WTC11 (cell line): Measurements from ENCODE around the gene POLD4. TPM values are rescaled to one million over a fixed set of nuclear protein-coding genes. Genes with fewer than 3 reads are reported as not detected.

Experiments used
- ATAC-seq: fragments of 200-7000 bp; cut with Tn5 transposase; 2 replicates; pipeline ENCODE4 v1.10.0; 2021; ENCODE audit warnings: mild to moderate bottlenecking, moderate library complexity
- CTCF ChIA-PET: fragments of 300-600 bp; sonication (Branson Sonifier 250); formaldehyde crosslinking; loops from one replicate; lab custom pipeline; 2021; ENCODE audit warnings: antibody characterized with exemption; lab: Charles Lee
- POLR2A ChIA-PET: fragments of 350-600 bp; sonication (Branson Sonifier 250); formaldehyde crosslinking; loops from one replicate; lab custom pipeline; 2021; ENCODE audit warnings: antibody characterized with exemption; lab: Charles Lee
- DNase-seq: peaks from one replicate; pipeline ENCODE4 v3.0.0; 2021; ENCODE audit warnings: low spot score
- H3K27ac Mint-ChIP-seq: 2 replicates; pipeline ENCODE4 v1.8.0; 2021; ENCODE audit warnings: mixed read lengths
- H3K27me3 Mint-ChIP-seq: 2 replicates; pipeline ENCODE4 v1.8.0; 2021; ENCODE audit warnings: low read depth, mild to moderate bottlenecking, moderate library complexity, mixed read lengths
- H3K36me3 Mint-ChIP-seq: 2 replicates; pipeline ENCODE4 v1.8.0; 2021; ENCODE audit warnings: mixed read lengths
- H3K4me1 Mint-ChIP-seq: 2 replicates; pipeline ENCODE4 v1.8.0; 2022; ENCODE audit warnings: mixed read lengths
- H3K4me3 Mint-ChIP-seq: 2 replicates; pipeline ENCODE4 v1.8.0; 2021; ENCODE audit warnings: mild to moderate bottlenecking, moderate library complexity, mixed read lengths
- H3K9me3 Mint-ChIP-seq: 2 replicates; pipeline ENCODE4 v1.8.0; 2021; ENCODE audit warnings: mixed read lengths
- ETV6 ChIP-seq: sonication (generic); formaldehyde crosslinking; IDR thresholded peaks from 2 replicates; pipeline ENCODE4 v1.8.1; 2022; ENCODE audit warnings: mild to moderate bottlenecking, missing genetic modification reagents
- FOXJ3 ChIP-seq: sonication (generic); formaldehyde crosslinking; IDR thresholded peaks from 2 replicates; pipeline ENCODE4 v1.9.0; 2021; ENCODE audit warnings: missing genetic modification reagents, mild to moderate bottlenecking, borderline replicate concordance
- FOXK1 ChIP-seq: sonication (generic); formaldehyde crosslinking; IDR thresholded peaks from 2 replicates; pipeline ENCODE4 v1.8.0; 2022; ENCODE audit warnings: mild to moderate bottlenecking, moderate library complexity, missing genetic modification reagents
- FOXP1 ChIP-seq: sonication (generic); formaldehyde crosslinking; IDR thresholded peaks from 2 replicates; pipeline ENCODE4 v1.8.0; 2022; ENCODE audit warnings: missing genetic modification reagents, mild to moderate bottlenecking, moderate library complexity, borderline replicate concordance
- NFATC4 ChIP-seq: fragments of 250-450 bp; sonication (Bioruptor Pico); IDR thresholded peaks from 2 replicates; pipeline ENCODE4 v1.9.0; 2021; ENCODE audit warnings: mild to moderate bottlenecking
- RELA ChIP-seq: sonication (generic); formaldehyde crosslinking; IDR thresholded peaks from 2 replicates; pipeline ENCODE4 v1.8.1; 2022; ENCODE audit warnings: missing genetic modification reagents, mild to moderate bottlenecking, borderline replicate concordance
- TEAD1 ChIP-seq: sonication (generic); formaldehyde crosslinking; IDR thresholded peaks from 2 replicates; pipeline ENCODE4 v1.8.0; 2022; ENCODE audit warnings: mild to moderate bottlenecking, missing genetic modification reagents
- TEAD4 ChIP-seq: sonication (generic); formaldehyde crosslinking; IDR thresholded peaks from 2 replicates; pipeline ENCODE4 v1.8.0; 2022; ENCODE audit warnings: mild to moderate bottlenecking, missing genetic modification reagents
- ZNF232 ChIP-seq: sonication (generic); formaldehyde crosslinking; IDR thresholded peaks from 2 replicates; pipeline ENCODE4 v1.8.0; 2022; ENCODE audit warnings: mild to moderate bottlenecking, missing genetic modification reagents
- ZNF317 ChIP-seq: sonication (generic); formaldehyde crosslinking; IDR thresholded peaks from 2 replicates; pipeline ENCODE4 v1.8.1; 2023; ENCODE audit warnings: low read depth, mild to moderate bottlenecking, moderate library complexity, missing genetic modification reagents, borderline replicate concordance
- ZNF423 ChIP-seq: fragments of 250-450 bp; sonication (Bioruptor Pico); IDR thresholded peaks from 2 replicates; pipeline ENCODE4 v2.1.2; 2022; ENCODE audit warnings: mild to moderate bottlenecking, moderate library complexity
- total RNA-seq: library from RNA; stranded (reverse); gene quantifications from 3 replicates; pipeline ENCODE4 v1.2.3, GENCODE V29; 2021
- TF ChIP-seq, protein P1 (sequence below): fragments of 250-450 bp; sonication (Bioruptor Pico); IDR thresholded peaks from 2 replicates; pipeline ENCODE4 v1.9.0; 2021; ENCODE audit warnings: mild to moderate bottlenecking, borderline replicate concordance
- TF ChIP-seq, protein P2 (sequence below): fragments of 250-450 bp; sonication (Bioruptor Pico); conservative IDR thresholded peaks from 2 replicates; pipeline ENCODE4 v1.9.0; 2021; ENCODE audit warnings: mild to moderate bottlenecking
- TF ChIP-seq, protein P3 (sequence below): fragments of 250-450 bp; sonication (Bioruptor Pico); IDR thresholded peaks from 2 replicates; pipeline ENCODE4 v1.8.0; 2021; ENCODE audit warnings: mild to moderate bottlenecking
- TF ChIP-seq, protein P4 (sequence below): fragments of 200-600 bp; IDR thresholded peaks from 2 replicates; pipeline ENCODE4 v1.8.0; 2022; ENCODE audit warnings: antibody characterized with exemption
- TF ChIP-seq, protein P5 (sequence below): fragments of 250-450 bp; sonication (Bioruptor Pico); IDR thresholded peaks from 2 replicates; pipeline ENCODE4 v1.9.0; 2021; ENCODE audit warnings: mild to moderate bottlenecking
- TF ChIP-seq, protein P6 (sequence below): sonication (generic); formaldehyde crosslinking; IDR thresholded peaks from 2 replicates; pipeline ENCODE4 v1.8.0; 2022; ENCODE audit warnings: mild to moderate bottlenecking, missing genetic modification reagents

The POLD4 gene
- total RNA-seq, 1 experiment from 2014 or later: 30.3 TPM

DNA sequence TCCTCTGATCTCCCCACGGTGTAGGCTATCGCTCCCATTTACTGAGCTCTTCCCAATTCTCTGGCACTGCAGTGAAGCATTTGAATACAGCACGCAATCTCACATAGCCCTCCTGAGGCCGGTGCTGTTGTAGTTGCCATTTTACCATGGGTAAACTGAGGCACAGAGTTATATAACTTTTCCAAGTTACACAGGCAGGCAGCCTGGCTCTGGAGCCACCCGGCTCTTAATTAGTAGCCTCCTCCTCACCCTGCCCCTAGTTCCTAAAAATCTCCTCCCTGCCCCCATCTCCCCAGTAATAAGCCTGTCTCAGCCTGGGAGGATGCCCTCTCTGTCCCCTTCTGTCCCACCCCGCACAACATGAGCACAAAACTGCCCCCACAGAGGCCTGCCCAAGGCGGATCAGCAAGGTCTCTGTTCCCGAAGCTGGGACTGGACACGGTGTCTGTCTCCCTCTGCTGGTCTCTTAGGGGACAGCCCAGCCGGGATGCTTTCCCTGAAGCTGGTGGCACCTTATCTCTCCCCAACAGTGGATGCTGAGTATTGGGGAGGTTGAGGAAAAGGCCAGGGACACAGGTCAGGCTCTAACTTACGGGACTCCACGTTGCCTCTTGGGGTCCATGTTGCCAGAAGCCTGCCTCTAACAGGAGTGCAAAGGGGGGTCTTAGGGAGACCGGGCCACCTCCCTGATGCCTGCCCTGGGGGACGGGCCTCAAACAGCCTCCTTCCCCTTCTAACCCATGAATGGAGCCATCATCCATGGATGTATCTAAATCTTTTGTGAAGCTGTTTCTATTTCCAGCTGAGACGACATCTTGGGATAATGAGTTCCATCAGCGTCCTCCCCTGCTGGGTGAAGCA, 29.2 kb upstream of the POLD4 start (continued):
- TF ChIP-seq, protein P1, sequence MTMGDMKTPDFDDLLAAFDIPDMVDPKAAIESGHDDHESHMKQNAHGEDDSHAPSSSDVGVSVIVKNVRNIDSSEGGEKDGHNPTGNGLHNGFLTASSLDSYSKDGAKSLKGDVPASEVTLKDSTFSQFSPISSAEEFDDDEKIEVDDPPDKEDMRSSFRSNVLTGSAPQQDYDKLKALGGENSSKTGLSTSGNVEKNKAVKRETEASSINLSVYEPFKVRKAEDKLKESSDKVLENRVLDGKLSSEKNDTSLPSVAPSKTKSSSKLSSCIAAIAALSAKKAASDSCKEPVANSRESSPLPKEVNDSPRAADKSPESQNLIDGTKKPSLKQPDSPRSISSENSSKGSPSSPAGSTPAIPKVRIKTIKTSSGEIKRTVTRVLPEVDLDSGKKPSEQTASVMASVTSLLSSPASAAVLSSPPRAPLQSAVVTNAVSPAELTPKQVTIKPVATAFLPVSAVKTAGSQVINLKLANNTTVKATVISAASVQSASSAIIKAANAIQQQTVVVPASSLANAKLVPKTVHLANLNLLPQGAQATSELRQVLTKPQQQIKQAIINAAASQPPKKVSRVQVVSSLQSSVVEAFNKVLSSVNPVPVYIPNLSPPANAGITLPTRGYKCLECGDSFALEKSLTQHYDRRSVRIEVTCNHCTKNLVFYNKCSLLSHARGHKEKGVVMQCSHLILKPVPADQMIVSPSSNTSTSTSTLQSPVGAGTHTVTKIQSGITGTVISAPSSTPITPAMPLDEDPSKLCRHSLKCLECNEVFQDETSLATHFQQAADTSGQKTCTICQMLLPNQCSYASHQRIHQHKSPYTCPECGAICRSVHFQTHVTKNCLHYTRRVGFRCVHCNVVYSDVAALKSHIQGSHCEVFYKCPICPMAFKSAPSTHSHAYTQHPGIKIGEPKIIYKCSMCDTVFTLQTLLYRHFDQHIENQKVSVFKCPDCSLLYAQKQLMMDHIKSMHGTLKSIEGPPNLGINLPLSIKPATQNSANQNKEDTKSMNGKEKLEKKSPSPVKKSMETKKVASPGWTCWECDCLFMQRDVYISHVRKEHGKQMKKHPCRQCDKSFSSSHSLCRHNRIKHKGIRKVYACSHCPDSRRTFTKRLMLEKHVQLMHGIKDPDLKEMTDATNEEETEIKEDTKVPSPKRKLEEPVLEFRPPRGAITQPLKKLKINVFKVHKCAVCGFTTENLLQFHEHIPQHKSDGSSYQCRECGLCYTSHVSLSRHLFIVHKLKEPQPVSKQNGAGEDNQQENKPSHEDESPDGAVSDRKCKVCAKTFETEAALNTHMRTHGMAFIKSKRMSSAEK (CRISPR knock-in tag): no peak
- no peak for TF ChIP-seq ZNF317 (CRISPR knock-in tag)
- no peak for TF ChIP-seq ZNF232 (CRISPR knock-in tag)
- TF ChIP-seq NFATC4 (CRISPR knock-in tag): no peak
- TF ChIP-seq, protein P2, sequence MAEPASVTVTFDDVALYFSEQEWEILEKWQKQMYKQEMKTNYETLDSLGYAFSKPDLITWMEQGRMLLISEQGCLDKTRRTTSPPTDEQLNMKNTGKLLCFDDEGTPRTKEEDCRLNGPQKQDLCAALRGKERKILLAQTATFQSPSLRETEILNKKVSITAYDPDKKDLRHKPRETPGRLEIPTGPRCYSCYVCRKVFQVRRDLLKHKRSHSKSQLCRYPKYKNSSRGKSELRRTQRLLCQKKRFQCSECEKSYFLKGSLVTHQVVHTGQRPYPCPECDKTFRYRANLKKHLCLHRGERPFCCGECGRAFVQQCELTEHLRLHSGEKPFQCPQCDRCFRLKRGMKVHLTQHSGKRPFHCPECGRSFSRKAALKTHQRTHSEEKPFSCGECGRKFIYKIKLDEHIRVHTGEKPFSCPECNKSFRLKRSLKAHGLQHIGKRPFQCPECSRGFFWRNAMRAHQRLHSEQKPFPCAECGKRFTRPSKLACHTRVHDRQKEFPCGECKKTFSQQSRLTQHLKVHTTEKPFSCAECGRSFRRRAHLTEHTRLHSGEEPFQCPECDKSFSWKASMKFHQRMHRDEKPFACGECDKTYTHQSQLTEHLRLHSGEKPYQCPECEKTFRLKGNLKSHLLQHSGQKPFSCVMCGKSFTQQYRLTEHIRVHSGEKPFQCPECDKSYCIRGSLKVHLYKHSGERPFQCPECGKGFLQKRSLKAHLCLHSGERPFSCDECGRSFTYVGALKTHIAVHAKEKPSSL (CRISPR knock-in tag): no peak
- no peak for TF ChIP-seq TEAD1 (CRISPR knock-in tag)
- TF ChIP-seq ETV6 (CRISPR knock-in tag): 0 out of 2 replicates have a peak, but pooled peaks have one; percentile 19
- TF ChIP-seq, protein P3, sequence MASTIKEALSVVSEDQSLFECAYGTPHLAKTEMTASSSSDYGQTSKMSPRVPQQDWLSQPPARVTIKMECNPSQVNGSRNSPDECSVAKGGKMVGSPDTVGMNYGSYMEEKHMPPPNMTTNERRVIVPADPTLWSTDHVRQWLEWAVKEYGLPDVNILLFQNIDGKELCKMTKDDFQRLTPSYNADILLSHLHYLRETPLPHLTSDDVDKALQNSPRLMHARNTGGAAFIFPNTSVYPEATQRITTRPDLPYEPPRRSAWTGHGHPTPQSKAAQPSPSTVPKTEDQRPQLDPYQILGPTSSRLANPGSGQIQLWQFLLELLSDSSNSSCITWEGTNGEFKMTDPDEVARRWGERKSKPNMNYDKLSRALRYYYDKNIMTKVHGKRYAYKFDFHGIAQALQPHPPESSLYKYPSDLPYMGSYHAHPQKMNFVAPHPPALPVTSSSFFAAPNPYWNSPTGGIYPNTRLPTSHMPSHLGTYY (CRISPR knock-in tag): no peak
- no peak for TF ChIP-seq FOXK1
- TF ChIP-seq, protein P4, sequence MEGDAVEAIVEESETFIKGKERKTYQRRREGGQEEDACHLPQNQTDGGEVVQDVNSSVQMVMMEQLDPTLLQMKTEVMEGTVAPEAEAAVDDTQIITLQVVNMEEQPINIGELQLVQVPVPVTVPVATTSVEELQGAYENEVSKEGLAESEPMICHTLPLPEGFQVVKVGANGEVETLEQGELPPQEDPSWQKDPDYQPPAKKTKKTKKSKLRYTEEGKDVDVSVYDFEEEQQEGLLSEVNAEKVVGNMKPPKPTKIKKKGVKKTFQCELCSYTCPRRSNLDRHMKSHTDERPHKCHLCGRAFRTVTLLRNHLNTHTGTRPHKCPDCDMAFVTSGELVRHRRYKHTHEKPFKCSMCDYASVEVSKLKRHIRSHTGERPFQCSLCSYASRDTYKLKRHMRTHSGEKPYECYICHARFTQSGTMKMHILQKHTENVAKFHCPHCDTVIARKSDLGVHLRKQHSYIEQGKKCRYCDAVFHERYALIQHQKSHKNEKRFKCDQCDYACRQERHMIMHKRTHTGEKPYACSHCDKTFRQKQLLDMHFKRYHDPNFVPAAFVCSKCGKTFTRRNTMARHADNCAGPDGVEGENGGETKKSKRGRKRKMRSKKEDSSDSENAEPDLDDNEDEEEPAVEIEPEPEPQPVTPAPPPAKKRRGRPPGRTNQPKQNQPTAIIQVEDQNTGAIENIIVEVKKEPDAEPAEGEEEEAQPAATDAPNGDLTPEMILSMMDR: peak; percentile 90
- TF ChIP-seq ZNF423 (CRISPR knock-in tag): no peak
- no peak for TF ChIP-seq TEAD4 (CRISPR knock-in tag)

DNA sequence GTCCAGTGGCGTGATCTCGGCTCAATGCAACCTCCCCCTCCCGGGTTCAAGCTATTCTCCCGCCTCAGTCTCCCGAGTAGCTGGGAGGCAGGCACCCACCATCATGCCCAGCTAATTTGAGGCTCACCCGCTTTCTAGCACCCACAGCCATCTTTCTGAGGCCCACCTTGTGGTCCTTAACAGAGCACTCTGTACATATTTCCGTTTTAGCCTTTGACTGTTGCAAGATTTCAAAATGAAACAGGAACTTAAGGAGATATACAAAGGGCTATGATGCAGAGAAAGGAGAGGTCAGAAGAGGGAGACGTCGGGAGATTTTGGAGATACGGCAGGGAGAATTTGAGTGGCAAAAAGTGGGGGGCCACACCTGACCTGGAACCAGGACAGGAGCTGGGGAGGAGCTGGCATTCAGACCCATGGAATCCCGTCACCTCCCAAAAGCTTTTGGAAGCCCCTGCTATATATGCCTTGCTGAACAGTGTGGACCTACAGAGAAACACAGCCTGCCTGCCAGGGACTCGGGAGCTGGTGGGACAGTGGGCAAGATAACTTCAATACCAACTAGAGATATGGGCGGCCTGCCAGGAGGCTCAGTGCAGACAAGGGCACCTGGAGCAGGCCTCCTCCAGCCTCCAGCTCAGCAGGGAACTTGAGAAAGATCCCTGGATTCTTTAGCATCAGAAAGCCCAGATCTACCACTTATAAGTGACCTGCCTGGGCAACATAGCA, 28.1 kb upstream of the POLD4 start:
- ChIA-PET POLR2A (interaction anchor here (0.6 to 1.5 kb wide), 2 partner anchors 8 to 28 kb away, joined by 4 to 8 read pairs; partner anchors contain the start of gene POLD4), CTCF (interaction anchor here (0.6 to 25.7 kb wide), 27 partner anchors 8 to 626 kb away, joined by 3 to 842 read pairs (median 6); partner anchors contain the start of genes CLCF1, POLD4, PPP1CA and RAD9A)
- H3K9me3 Mint-ChIP-seq: no peaks in the 10 kb centered on the region
- peaks cover 14% of the 10 kb centered on the region for H3K4me1 Mint-ChIP-seq
- DNase-seq (no peak), ATAC-seq (no peak)
- H3K27ac Mint-ChIP-seq: no peak overlapping the region
- peaks cover 63% of the 10 kb centered on the region for H3K27me3 Mint-ChIP-seq
- no peaks in the 10 kb centered on the region for H3K36me3 Mint-ChIP-seq
- H3K4me3 Mint-ChIP-seq: no peak overlapping the region
- TF ChIP-seq FOXJ3 (CRISPR knock-in tag) (no peak), TEAD4 (CRISPR knock-in tag) (no peak), FOXP1 (CRISPR knock-in tag) (no peak), RELA (no peak)
- TF ChIP-seq, protein P5, sequence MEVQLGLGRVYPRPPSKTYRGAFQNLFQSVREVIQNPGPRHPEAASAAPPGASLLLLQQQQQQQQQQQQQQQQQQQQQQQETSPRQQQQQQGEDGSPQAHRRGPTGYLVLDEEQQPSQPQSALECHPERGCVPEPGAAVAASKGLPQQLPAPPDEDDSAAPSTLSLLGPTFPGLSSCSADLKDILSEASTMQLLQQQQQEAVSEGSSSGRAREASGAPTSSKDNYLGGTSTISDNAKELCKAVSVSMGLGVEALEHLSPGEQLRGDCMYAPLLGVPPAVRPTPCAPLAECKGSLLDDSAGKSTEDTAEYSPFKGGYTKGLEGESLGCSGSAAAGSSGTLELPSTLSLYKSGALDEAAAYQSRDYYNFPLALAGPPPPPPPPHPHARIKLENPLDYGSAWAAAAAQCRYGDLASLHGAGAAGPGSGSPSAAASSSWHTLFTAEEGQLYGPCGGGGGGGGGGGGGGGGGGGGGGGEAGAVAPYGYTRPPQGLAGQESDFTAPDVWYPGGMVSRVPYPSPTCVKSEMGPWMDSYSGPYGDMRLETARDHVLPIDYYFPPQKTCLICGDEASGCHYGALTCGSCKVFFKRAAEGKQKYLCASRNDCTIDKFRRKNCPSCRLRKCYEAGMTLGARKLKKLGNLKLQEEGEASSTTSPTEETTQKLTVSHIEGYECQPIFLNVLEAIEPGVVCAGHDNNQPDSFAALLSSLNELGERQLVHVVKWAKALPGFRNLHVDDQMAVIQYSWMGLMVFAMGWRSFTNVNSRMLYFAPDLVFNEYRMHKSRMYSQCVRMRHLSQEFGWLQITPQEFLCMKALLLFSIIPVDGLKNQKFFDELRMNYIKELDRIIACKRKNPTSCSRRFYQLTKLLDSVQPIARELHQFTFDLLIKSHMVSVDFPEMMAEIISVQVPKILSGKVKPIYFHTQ (CRISPR knock-in tag): no peak
- TF ChIP-seq, protein P4: no peak
- TF ChIP-seq, protein P6, sequence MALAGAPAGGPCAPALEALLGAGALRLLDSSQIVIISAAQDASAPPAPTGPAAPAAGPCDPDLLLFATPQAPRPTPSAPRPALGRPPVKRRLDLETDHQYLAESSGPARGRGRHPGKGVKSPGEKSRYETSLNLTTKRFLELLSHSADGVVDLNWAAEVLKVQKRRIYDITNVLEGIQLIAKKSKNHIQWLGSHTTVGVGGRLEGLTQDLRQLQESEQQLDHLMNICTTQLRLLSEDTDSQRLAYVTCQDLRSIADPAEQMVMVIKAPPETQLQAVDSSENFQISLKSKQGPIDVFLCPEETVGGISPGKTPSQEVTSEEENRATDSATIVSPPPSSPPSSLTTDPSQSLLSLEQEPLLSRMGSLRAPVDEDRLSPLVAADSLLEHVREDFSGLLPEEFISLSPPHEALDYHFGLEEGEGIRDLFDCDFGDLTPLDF (CRISPR knock-in tag): no peak
